Breast epithelium (tissue), 4 donors: ENCODE results near the gene CYTH4. TPM values are rescaled to one million over a fixed set of nuclear protein-coding genes. Genes with fewer than 3 reads are reported as not detected.
"Not testable (repeated sequence)": the region's sequence is repeated elsewhere in the genome, so short reads cannot be mapped to it uniquely, and the experiment has no call there.

Experiments
- DNase-seq, 2 donors: peaks; one replicate each; pipeline ENCODE4 v3.0.0-alpha.2; 2019; ENCODE audit warnings: low spot score in 2 of 2
- H3K27ac ChIP-seq, 2 donors: fragments of 200-600 bp; sonication (generic) in 1 of 2; one replicate each; pipeline ENCODE4 v1.5.1; 2016 to 2019; ENCODE audit warnings: mild to moderate bottlenecking in 1 of 2
- H3K27me3 ChIP-seq, 2 donors: fragments of 200-600 bp; sonication (generic) in 1 of 2; one replicate each; pipeline versions ENCODE4 v1.5.1 to v1.6.0; 2017 to 2019; ENCODE audit warnings: control low read depth in 1 of 2, mild to moderate bottlenecking in 1 of 2
- H3K36me3 ChIP-seq: fragments of 200-600 bp; one replicate; pipeline ENCODE4 v1.5.1; 2019
- H3K4me1 ChIP-seq, 2 donors: fragments of 200-600 bp; sonication (generic); one replicate each; pipeline ENCODE4 v1.5.1; 2016 to 2019; ENCODE audit warnings: control low read depth in 1 of 2
- H3K4me3 ChIP-seq, 3 donors: fragments of 200-600 bp; sonication (generic); 1 replicate in 2 of 3; 2 replicates in 1 of 3; pipeline ENCODE4 v1.5.1; 2016 to 2019; ENCODE audit warnings: mild to moderate bottlenecking in 3 of 3, moderate library complexity in 2 of 3
- H3K9me3 ChIP-seq, 2 donors: fragments of 200-600 bp; sonication (generic) in 1 of 2; one replicate each; pipeline ENCODE4 v1.5.1; 2016 to 2019; ENCODE audit warnings: control low read depth in 1 of 2
- CTCF ChIP-seq, 3 donors: fragments of 450-650 bp; IDR thresholded peaks; one replicate each; pipeline ENCODE4 v1.5.1; 2016 to 2017; ENCODE audit warnings: antibody characterized with exemption in 3 of 3, mild to moderate bottlenecking in 3 of 3, moderate library complexity in 3 of 3
- POLR2A ChIP-seq: fragments of 450-650 bp; IDR thresholded peaks from one replicate; pipeline ENCODE4 v1.6.1; 2016; ENCODE audit warnings: antibody characterized with exemption, mild to moderate bottlenecking, moderate library complexity
- POLR2AphosphoS5 ChIP-seq, 3 donors: sonication (generic); formaldehyde crosslinking; IDR thresholded peaks; one replicate each; pipeline ENCODE4 v1.6.1; 2017; ENCODE audit warnings: antibody characterized with exemption in 3 of 3
- intact Hi-C: fragments of 100-400 bp; cut with DNase I; formaldehyde crosslinking; loops from one replicate; pipeline ENCODE4 v1.15.1; 2023; ENCODE audit warnings: low total_unique reads
- total RNA-seq, 3 donors: library from RNA; depleted of rRNA; stranded (reverse); fragments of >200 nt; gene quantifications; one replicate each; pipeline ENCODE4 v1.1.0, GENCODE V29; 2016

CYTH4 gene
- total RNA-seq, 3 donors from 2014 or later = 6.9 to 25.1 (median 10.5) TPM

GRCh38 chr22:37244114-37244921, 38.0 kb upstream of the CYTH4 start, which contains the start of gene RAC2:
Gene RAC2 (minus strand): TSS chr22:37244269. CDS start chr22:37244148, 121 bp downstream.
- H3K36me3 ChIP-seq = no peaks in the 10 kb centered on the region
- H3K4me3 ChIP-seq = peak within 1 kb of the TSS; percentile 28 to 64 (median 50)
- no peaks in the 10 kb centered on the region for H3K4me1 ChIP-seq
- H3K27me3 ChIP-seq = no peaks in the 10 kb centered on the region
- H3K27ac ChIP-seq = no peak within 1 kb of the TSS
- no peaks in the 10 kb centered on the region for H3K9me3 ChIP-seq
- intact Hi-C loops = no loop called here
- peak; percentile 53 to 59 for DNase-seq
- TF ChIP-seq POLR2A (no peak), CTCF (IDR thresholded peaks at IDR 0.05) (no peak), POLR2AphosphoS5 (IDR thresholded peaks at IDR 0.05) (no peak)

GRCh38 chr22:37244922-37245722, 37.2 kb upstream of the CYTH4 start:
- Histone ChIP-seq H3K36me3 (no peaks in the 10 kb centered on the region), H3K9me3 (no peaks in the 10 kb centered on the region), H3K27me3 (no peaks in the 10 kb centered on the region), H3K4me3 (no peak overlapping the region), H3K4me1 (no peaks in the 10 kb centered on the region), H3K27ac (no peak overlapping the region)
- no peak for TF ChIP-seq POLR2A
- no peak for TF ChIP-seq CTCF (IDR thresholded peaks at IDR 0.05)
- TF ChIP-seq POLR2AphosphoS5 (IDR thresholded peaks at IDR 0.05) = no peak
- no peak for DNase-seq
- intact Hi-C loops = no loop called here

GRCh38 chr22:37245740-37246139, 36.6 kb upstream of the CYTH4 start:
- H3K9me3 ChIP-seq = no peaks in the 10 kb centered on the region
- no peak overlapping the region for H3K4me3 ChIP-seq
- TF ChIP-seq POLR2A = no peak
- TF ChIP-seq POLR2AphosphoS5 (IDR thresholded peaks at IDR 0.05) = no peak
- no peak for TF ChIP-seq CTCF (IDR thresholded peaks at IDR 0.05)
- no peaks in the 10 kb centered on the region for H3K36me3 ChIP-seq
- H3K27ac ChIP-seq = no peak overlapping the region
- no peak for DNase-seq
- H3K4me1 ChIP-seq = no peaks in the 10 kb centered on the region
- intact Hi-C loops = no loop called here
- H3K27me3 ChIP-seq = no peaks in the 10 kb centered on the region

- H3K9me3 ChIP-seq = no peaks in the 10 kb centered on the region
- H3K27ac ChIP-seq = no peak overlapping the region
- no peaks in the 10 kb centered on the region for H3K4me1 ChIP-seq
- intact Hi-C loops = no loop called here
- H3K36me3 ChIP-seq = no peaks in the 10 kb centered on the region
- no peak for DNase-seq
- TF ChIP-seq POLR2A (no peak), CTCF (IDR thresholded peaks at IDR 0.05) (no peak), POLR2AphosphoS5 (IDR thresholded peaks at IDR 0.05) (no peak)
- no peak overlapping the region for H3K4me3 ChIP-seq
- no peaks in the 10 kb centered on the region for H3K27me3 ChIP-seq
Observed at GRCh38 chr22:37248251-37248650, 34.1 kb upstream of the CYTH4 start.

- DNase-seq = no peak
- TF ChIP-seq POLR2AphosphoS5 (IDR thresholded peaks at IDR 0.05) = no peak
- intact Hi-C loops = no loop called here
- Histone ChIP-seq H3K4me1 (no peaks in the 10 kb centered on the region), H3K27me3 (peaks cover 0 to 6% of the 10 kb centered on the region in 2 donors), H3K4me3 (no peak overlapping the region), H3K9me3 (no peaks in the 10 kb centered on the region), H3K36me3 (no peaks in the 10 kb centered on the region), H3K27ac (no peak overlapping the region)
Observed at GRCh38 chr22:37249986-37250385, 32.3 kb upstream of the CYTH4 start.

- H3K9me3 ChIP-seq, H3K36me3 ChIP-seq, H3K27ac ChIP-seq, intact Hi-C loops, H3K4me1 ChIP-seq, DNase-seq, H3K4me3 ChIP-seq: not testable (repeated sequence)
- peaks cover 0 to 20% of the 10 kb centered on the region in 2 donors for H3K27me3 ChIP-seq
Observed at GRCh38 chr22:37251836-37252235, 30.5 kb upstream of the CYTH4 start.
